ENCODE data around the gene PCDH8. TPM values are rescaled to one million over a fixed set of nuclear protein-coding genes. Genes with fewer than 3 reads are reported as not detected.
A peak's percentile ranks its signal among the peaks of the same experiment; 100 is the strongest.

Gene PCDH8
- total RNA-seq, 1 donor from 2014 or later = not detected

DNA sequence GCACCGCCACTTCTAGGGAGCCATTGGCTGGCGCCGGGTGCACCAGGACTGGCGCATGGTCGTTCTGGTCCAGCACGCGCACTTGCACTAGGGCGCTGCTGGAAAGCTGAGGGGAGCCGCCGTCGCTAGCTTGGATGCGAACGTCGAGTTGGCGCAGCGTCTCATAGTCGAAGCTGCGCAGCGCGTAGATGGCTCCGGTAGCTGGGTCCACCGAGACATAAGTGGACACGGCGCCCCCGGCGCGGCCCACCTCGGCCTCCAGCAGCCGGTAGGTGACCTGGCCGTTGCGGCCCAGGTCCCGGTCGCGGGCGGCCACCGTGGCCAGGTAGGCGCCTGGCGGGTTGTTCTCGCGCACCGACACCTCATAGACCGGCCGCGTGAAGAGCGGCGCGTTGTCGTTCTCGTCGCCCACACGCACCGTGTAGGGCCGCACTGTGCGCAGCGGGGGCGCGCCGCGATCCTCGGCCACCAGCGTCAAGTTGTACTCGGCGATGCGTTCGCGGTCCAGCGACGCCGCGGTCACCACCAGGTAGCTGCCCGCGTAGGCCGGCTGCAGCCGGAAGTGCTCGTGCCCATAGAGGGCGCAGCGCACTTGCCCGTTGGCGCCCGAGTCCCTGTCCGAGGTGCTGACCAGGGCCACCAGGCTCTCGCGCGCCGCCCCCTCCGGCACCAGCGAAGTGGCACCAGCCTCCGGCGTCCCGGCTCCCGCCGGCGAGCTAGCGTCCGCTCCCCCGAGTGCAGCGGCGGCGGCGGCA lies 1.7 kb downstream of the PCDH8 start:
- Histone ChIP-seq H3K36me3 (no peaks in the 10 kb centered on the region), H3K9me3 (no peaks in the 10 kb centered on the region), H3K4me1 (peaks cover 0 to 6% of the 10 kb centered on the region in 2 donors), H3K27me3 (peaks cover 34% of the 10 kb centered on the region), H3K4me3 (peak overlapping the region in 1 of 2 donors; percentile 33), H3K27ac (no peak overlapping the region)
- DNase-seq (ENCODE audit: low spot score in 2 of 2) = no peak
- intact Hi-C loops (cut with DNase I) = no loop called here
- TF ChIP-seq, protein P1, sequence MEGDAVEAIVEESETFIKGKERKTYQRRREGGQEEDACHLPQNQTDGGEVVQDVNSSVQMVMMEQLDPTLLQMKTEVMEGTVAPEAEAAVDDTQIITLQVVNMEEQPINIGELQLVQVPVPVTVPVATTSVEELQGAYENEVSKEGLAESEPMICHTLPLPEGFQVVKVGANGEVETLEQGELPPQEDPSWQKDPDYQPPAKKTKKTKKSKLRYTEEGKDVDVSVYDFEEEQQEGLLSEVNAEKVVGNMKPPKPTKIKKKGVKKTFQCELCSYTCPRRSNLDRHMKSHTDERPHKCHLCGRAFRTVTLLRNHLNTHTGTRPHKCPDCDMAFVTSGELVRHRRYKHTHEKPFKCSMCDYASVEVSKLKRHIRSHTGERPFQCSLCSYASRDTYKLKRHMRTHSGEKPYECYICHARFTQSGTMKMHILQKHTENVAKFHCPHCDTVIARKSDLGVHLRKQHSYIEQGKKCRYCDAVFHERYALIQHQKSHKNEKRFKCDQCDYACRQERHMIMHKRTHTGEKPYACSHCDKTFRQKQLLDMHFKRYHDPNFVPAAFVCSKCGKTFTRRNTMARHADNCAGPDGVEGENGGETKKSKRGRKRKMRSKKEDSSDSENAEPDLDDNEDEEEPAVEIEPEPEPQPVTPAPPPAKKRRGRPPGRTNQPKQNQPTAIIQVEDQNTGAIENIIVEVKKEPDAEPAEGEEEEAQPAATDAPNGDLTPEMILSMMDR (IDR thresholded peaks at IDR 0.05) = peak; percentile 6 to 54 (median 10)

DNA sequence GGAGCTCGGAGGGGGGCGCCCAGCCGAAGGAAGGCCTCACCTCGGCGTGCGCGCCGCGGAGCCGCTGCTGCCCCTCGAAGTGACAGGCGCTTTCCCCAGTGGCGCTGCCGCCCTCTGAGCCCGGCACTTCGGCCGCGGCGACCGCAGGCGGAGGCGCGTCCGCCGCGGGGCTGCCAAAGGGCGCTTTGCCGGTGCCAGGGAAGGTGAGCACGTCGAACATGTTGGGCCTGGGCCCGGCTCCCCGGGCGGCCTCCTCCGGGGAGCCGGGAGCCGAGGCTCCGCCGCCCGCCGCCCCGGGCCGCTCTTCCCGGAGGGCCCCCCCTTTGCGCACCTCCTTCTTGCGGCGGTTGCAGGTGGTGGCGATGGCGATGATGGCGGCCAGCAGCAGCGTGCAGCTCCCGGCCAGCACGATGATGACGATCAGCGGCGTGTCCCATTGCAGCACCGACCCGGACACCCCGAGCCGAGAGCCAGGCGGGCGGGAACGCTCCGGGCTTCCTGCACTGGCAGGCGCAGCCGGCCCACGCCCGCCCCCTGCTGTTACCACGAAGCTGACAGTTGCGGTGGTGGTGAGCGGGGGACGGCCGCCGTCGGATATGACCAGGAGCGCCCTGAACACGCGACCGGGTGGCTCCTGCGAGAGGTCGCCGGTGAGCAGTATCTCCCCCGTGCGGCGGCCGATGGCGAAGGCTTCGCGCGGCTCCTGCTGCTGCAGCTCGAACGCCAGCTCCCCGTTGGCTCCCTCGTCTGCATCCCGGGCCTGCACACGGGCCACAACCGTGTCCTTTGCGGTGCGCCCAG lies 2.5 kb downstream of the PCDH8 start:
- Histone ChIP-seq H3K27ac (no peak overlapping the region), H3K4me3 (peak overlapping the region in 1 of 2 donors; percentile 26), H3K27me3 (peaks cover 34% of the 10 kb centered on the region)

DNA sequence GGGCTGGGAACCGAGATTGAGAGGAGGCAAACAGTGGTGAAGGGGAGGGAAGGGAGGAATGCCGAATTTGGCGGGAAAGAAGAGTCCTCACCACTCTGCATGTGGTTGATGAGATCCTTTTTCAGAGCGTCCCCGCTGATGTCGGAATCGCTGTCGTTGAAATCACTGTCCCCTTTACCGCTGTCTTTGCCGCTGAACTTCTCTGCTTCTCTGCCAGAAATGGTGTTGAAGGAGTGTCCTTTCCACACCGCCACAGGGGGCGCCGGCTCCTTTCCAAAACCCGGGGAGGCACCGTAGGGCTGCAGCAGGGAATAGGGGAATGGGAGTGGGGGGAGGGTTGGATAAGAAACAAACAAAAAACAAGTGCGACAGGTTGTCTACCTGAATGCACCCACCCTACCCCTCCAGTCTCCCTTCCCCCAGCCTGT lies 3.1 kb downstream of the PCDH8 start:
- Histone ChIP-seq H3K27me3 (peaks cover 34% of the 10 kb centered on the region), H3K27ac (no peak overlapping the region), H3K9me3 (no peaks in the 10 kb centered on the region), H3K4me1 (peaks cover 0 to 1% of the 10 kb centered on the region in 2 donors), H3K36me3 (no peaks in the 10 kb centered on the region), H3K4me3 (no peak overlapping the region)
- TF ChIP-seq, protein P1 (IDR thresholded peaks at IDR 0.05) = no peak
- intact Hi-C loops (cut with DNase I) = no loop called here
- no peak for DNase-seq (ENCODE audit: low spot score in 2 of 2)

More for the DNA sequence above, 2.5 kb downstream of the PCDH8 start:
- DNase-seq (ENCODE audit: low spot score in 2 of 2) = no peak
- TF ChIP-seq, protein P1 (IDR thresholded peaks at IDR 0.05) = no peak
- H3K36me3 ChIP-seq = no peaks in the 10 kb centered on the region
- no peaks in the 10 kb centered on the region for H3K9me3 ChIP-seq
- H3K4me1 ChIP-seq = peaks cover 0 to 4% of the 10 kb centered on the region in 2 donors
- intact Hi-C loops (cut with DNase I) = no loop called here

DNA sequence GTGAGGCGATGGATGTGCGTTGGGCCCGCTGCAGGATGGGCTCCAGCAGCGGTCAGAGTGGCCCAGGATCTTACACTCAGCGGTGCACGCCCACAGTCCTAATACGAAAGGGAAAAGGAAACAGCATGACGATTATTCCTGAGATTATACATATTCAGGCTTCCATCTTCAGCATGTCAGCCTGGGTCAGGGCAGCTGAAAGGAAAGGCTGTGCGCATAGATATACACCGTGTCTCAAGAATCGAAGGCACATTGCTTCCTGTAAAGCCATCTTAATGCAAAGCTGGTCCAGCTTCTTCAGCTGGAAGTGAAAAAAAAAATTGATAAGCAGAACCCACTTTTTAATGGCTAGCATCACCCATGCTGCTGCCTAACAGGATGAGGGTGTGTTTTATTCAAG lies 3.6 kb downstream of the PCDH8 start:
- H3K36me3 ChIP-seq = no peaks in the 10 kb centered on the region
- intact Hi-C loops (cut with DNase I) = no loop called here
- no peaks in the 10 kb centered on the region for H3K9me3 ChIP-seq
- DNase-seq (ENCODE audit: low spot score in 2 of 2) = no peak
- no peaks in the 10 kb centered on the region for H3K4me1 ChIP-seq
- no peak overlapping the region for H3K4me3 ChIP-seq
- H3K27ac ChIP-seq = no peak overlapping the region
- TF ChIP-seq, protein P1 (IDR thresholded peaks at IDR 0.05) = no peak
- H3K27me3 ChIP-seq = peaks cover 34% of the 10 kb centered on the region

DNA sequence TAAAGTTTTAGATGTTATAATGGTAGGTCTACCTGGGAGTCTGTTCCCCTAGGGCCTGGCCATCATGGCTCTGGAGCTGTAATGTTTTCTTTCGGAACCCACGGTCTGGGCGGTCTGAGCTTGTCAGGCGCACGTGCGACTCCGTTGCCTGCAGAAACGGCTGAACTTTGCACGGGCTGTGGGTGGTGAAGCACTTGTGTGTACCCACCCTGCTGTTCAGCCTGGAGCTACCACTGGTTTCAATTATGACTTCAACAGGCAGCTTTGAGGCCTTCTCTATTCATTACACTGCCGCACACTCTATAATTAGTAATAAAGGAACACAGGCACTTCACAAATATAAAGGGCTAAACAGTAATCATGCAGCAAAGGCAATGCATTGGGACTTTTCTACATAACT lies 6.0 kb downstream of the PCDH8 start:
- intact Hi-C loops (cut with DNase I) = no loop called here
- no peaks in the 10 kb centered on the region for H3K36me3 ChIP-seq
- H3K27me3 ChIP-seq = peaks cover 24% of the 10 kb centered on the region
- H3K27ac ChIP-seq = no peak overlapping the region
- no peaks in the 10 kb centered on the region for H3K4me1 ChIP-seq
- DNase-seq (ENCODE audit: low spot score in 2 of 2) = no peak
- H3K4me3 ChIP-seq = no peak overlapping the region
- H3K9me3 ChIP-seq = no peaks in the 10 kb centered on the region
- TF ChIP-seq, protein P1 (IDR thresholded peaks at IDR 0.05) = no peak

All from ascending aorta (tissue), 2 donors.